HG03175 (cell line): ENCODE results near the gene PPFIA2.
"Not testable (repeated sequence)": the region's sequence is repeated elsewhere in the genome, so short reads cannot be mapped to it uniquely, and the experiment has no call there.

Source experiments
- ATAC-seq: cut with Tn5 transposase; IDR thresholded peaks from one replicate; pipeline ENCODE4 v1.9.1; 2021; ENCODE audit warnings: mild to moderate bottlenecking, moderate library complexity; ENCODE audit not compliant: unreplicated experiment

PPFIA2 gene

GRCh38 chr12:81670759-81671158 is 88.4 kb downstream of the PPFIA2 start:
- ATAC-seq, result no peak

GRCh38 chr12:81668475-81668874 is 90.7 kb downstream of the PPFIA2 start:
- ATAC-seq, result peak; percentile 86

- ATAC-seq, result not testable (repeated sequence)
Measured at GRCh38 chr12:81659310-81659709, 99.8 kb downstream of the PPFIA2 start.

- no peak for ATAC-seq
Measured at GRCh38 chr12:81644503-81644902, 114.6 kb downstream of the PPFIA2 start.

- ATAC-seq, result no peak
Measured at GRCh38 chr12:81639196-81639595, 120.0 kb downstream of the PPFIA2 start.

GRCh38 chr12:81633127-81633526 is 126.0 kb downstream of the PPFIA2 start:
- ATAC-seq, result no peak

GRCh38 chr12:81627336-81628189 is 131.6 kb downstream of the PPFIA2 start:
- ATAC-seq, result no peak

- ATAC-seq, result no peak
Measured at GRCh38 chr12:81626406-81626805, 132.7 kb downstream of the PPFIA2 start.

GRCh38 chr12:81617915-81618314 is 141.2 kb downstream of the PPFIA2 start:
- ATAC-seq, result no peak

- ATAC-seq, result no peak
Measured at GRCh38 chr12:81615026-81615588, 144.0 kb downstream of the PPFIA2 start.

- peak; percentile 85 for ATAC-seq
Measured at GRCh38 chr12:81610955-81611889, 147.9 kb downstream of the PPFIA2 start.

GRCh38 chr12:81597928-81598604 is 161.1 kb downstream of the PPFIA2 start:
- peak; percentile 84 for ATAC-seq

- ATAC-seq, result no peak
Measured at GRCh38 chr12:81596558-81596957, 162.6 kb downstream of the PPFIA2 start.

- ATAC-seq, result no peak
Measured at GRCh38 chr12:81591256-81591655, 167.9 kb downstream of the PPFIA2 start.

- ATAC-seq, result not testable (repeated sequence)
Measured at GRCh38 chr12:81590703-81591102, 168.4 kb downstream of the PPFIA2 start.

- ATAC-seq, result no peak
Measured at GRCh38 chr12:81588235-81589008, 170.7 kb downstream of the PPFIA2 start.

- ATAC-seq, result no peak
Measured at GRCh38 chr12:81585787-81586186, 173.4 kb downstream of the PPFIA2 start.

- no peak for ATAC-seq
Measured at GRCh38 chr12:81573228-81573627, 185.9 kb downstream of the PPFIA2 start.

- ATAC-seq, result no peak
Measured at GRCh38 chr12:81572411-81572810, 186.7 kb downstream of the PPFIA2 start.

GRCh38 chr12:81570234-81570633 is 188.9 kb downstream of the PPFIA2 start:
- no peak for ATAC-seq
